K562 (cell line): Measurements from ENCODE around the gene GGT6. TPM values are rescaled to one million over a fixed set of nuclear protein-coding genes. Genes with fewer than 3 reads are reported as not detected.

Experiments
- ATAC-seq: fragments of 200-7000 bp; cut with Tn5 transposase; 3 replicates; pipeline ENCODE4 v1.9.1; 2020; ENCODE audit warnings: moderate library complexity
- BruUV-seq: library from RNA; stranded (reverse); fragments of 400-500 nt; replicated peaks from 2 replicates; lab custom pipeline; 2021; lab: Mats Ljungman, UMichigan
- CTCF ChIA-PET: fragments of 300-600 bp; formaldehyde crosslinking; extraction: SDS; loops from one replicate; lab custom pipeline; 2021; ENCODE audit warnings: low intra/inter-chr PET ratio; lab: Yijun Ruan, JAX
- POLR2A ChIA-PET: fragments of 300-600, 350-650 bp; sonication (Branson Sonifier 250); formaldehyde crosslinking; extraction: SDS; loops from one replicate; lab custom pipeline; 2021; ENCODE audit warnings: antibody characterized with exemption, inconsistent platforms; lab: Yijun Ruan, JAX
- DNase-seq, 4 experiments: peaks; one replicate each; pipeline versions ENCODE4 v3.0.0 to v3.0.0-alpha.2; 2011 to 2018; ENCODE audit warnings: low spot score in 3 of 4, mixed read lengths in 3 of 4; ENCODE audit errors: extremely low read depth in 1 of 4
- FAIRE-seq: peaks from 2 replicates; lab custom pipeline; 2011; peaks lifted over from hg19 to GRCh38; lab: Jason Lieb, UNC
- H2AFZ ChIP-seq: 2 replicates; pipeline ENCODE4 v1.6.0; 2011; ENCODE audit warnings: low read depth, low read length, control low read depth, inconsistent platforms
- H3K27ac ChIP-seq: fragments of 200-600 bp; 3 replicates; pipeline ENCODE4 v1.8.0; 2011; ENCODE audit warnings: low read depth, mild to moderate bottlenecking, control low read depth, inconsistent platforms, low read length, moderate library complexity, mixed read lengths; ENCODE audit errors: extremely low read depth
- H3K27me3 ChIP-seq, 2 experiments: fragments of 300-600 bp in 1 of 2; 2 replicates in 1 of 2; 3 replicates in 1 of 2; pipeline versions ENCODE4 v1.6.0 to v1.8.0; 2011; ENCODE audit warnings: inconsistent platforms in 2 of 2, low read length in 2 of 2, mild to moderate bottlenecking in 1 of 2, mixed read lengths in 1 of 2, moderate library complexity in 1 of 2; ENCODE audit not compliant: control insufficient read depth in 2 of 2, insufficient read depth in 2 of 2
- H3K36me3 ChIP-seq: fragments of 300-600 bp; 3 replicates; pipeline ENCODE4 v1.8.0; 2011; ENCODE audit warnings: mild to moderate bottlenecking, low read length, inconsistent platforms; ENCODE audit not compliant: control insufficient read depth, insufficient read depth
- H3K4me1 ChIP-seq, 2 experiments: fragments of 200-600 bp in 1 of 2; replicated peaks in 1 of 2; 2 replicates in 1 of 2; 3 replicates in 1 of 2; pipeline versions ENCODE4 v1.5.1 to v1.8.0; 2011; ENCODE audit warnings: inconsistent platforms in 2 of 2, low read length in 2 of 2, mild to moderate bottlenecking in 1 of 2, mixed read lengths in 1 of 2, moderate library complexity in 1 of 2; ENCODE audit not compliant: control insufficient read depth in 2 of 2, insufficient read depth in 2 of 2
- H3K4me2 ChIP-seq: 2 replicates; pipeline ENCODE4 v1.6.1; 2011; ENCODE audit warnings: low read length, control low read depth, inconsistent platforms, mixed read lengths; ENCODE audit not compliant: insufficient read depth
- H3K4me3 ChIP-seq: fragments of 200-600 bp; sonication (generic), shearing (Covaris generic); 2 replicates; pipeline ENCODE4 v1.5.1; 2016; ENCODE audit warnings: control low read depth, inconsistent platforms
- H3K79me2 ChIP-seq: fragments of 200-600 bp; 3 replicates; pipeline ENCODE4 v1.8.0; 2011; ENCODE audit warnings: low read length, inconsistent platforms; ENCODE audit not compliant: control insufficient read depth, insufficient read depth
- H3K9ac ChIP-seq, 2 experiments: 2 replicates each; pipeline versions ENCODE4 v1.6.0 to v1.6.1; 2011; ENCODE audit warnings: low read depth in 2 of 2, low read length in 2 of 2, control low read depth in 1 of 2, inconsistent platforms in 1 of 2, mild to moderate bottlenecking in 1 of 2, mixed read lengths in 1 of 2; ENCODE audit not compliant: insufficient read depth in 1 of 2
- H3K9me1 ChIP-seq: one replicate; pipeline ENCODE4 v1.6.0; 2011; ENCODE audit warnings: inconsistent platforms, mild to moderate bottlenecking, low read length, moderate library complexity; ENCODE audit not compliant: control insufficient read depth, insufficient read depth
- H3K9me3 ChIP-seq: replicated peaks from 2 replicates; pipeline ENCODE4 v1.5.1; 2011; ENCODE audit warnings: low read depth, low read length, inconsistent platforms; ENCODE audit not compliant: control insufficient read depth, insufficient read depth
- H4K20me1 ChIP-seq: replicated peaks from 2 replicates; pipeline ENCODE4 v1.6.1; 2011; ENCODE audit warnings: low read length, inconsistent platforms, mixed read lengths; ENCODE audit not compliant: control insufficient read depth, insufficient read depth
- CTCF ChIP-seq, 3 experiments: IDR thresholded peaks in 2 of 3; conservative IDR thresholded peaks in 1 of 3; 2 replicates each; pipeline ENCODE4 v1.5.1; 2011 to 2012; ENCODE audit warnings: low read length in 3 of 3, mild to moderate bottlenecking in 3 of 3, control low read depth in 2 of 3, improper control_type of control experiment in 1 of 3, inconsistent platforms in 1 of 3, low read depth in 1 of 3, mixed read lengths in 1 of 3, moderate library complexity in 1 of 3; ENCODE audit not compliant: insufficient read depth in 2 of 3
- E2F4 ChIP-seq: sonication (generic); formaldehyde crosslinking; IDR thresholded peaks from 2 replicates; pipeline ENCODE4 v1.8.0; 2022; ENCODE audit warnings: mild to moderate bottlenecking, low read depth, missing genetic modification reagents
- WGBS: fragments of 100-300 bp; shearing (Covaris generic); methylation state at CpG from one replicate; pipeline ENCODE4 v1.1.6; 2016; ENCODE audit warnings: low coverage, mixed read lengths; ENCODE audit not compliant: insufficient coverage; ENCODE audit errors: missing lambda C conversion rate; 5-methylcytosine and 5-hydroxymethylcytosine counted together
- in situ Hi-C: fragments of 300-500 bp; cut with MboI; formaldehyde crosslinking; loops from 4 replicates; pipeline ENCODE4 v1.15.0; 2018; ENCODE audit warnings: inconsistent platforms, mixed read lengths
- intact Hi-C: fragments of 100-400 bp; cut with micrococcal nuclease; formaldehyde crosslinking; loops from 2 replicates; pipeline ENCODE4 v1.14.2; 2022
- polyA plus RNA-seq, 8 experiments: library from polyadenylated mRNA; depleted of rRNA in 4 of 8; stranded (reverse) in 5 of 8; unstranded in 3 of 8; fragments of >200 nt; fragmentation: Nextera tagmentation in 2 of 8; fragmentation: Illumina TruSeq in 1 of 8; extraction: Ambion mirVana in 2 of 8; extraction: Trizol in 1 of 8; gene quantifications; 2 replicates each; pipeline versions ENCODE4 v1.2.1 to v1.2.3, GENCODE V29; 2011 to 2014; ENCODE audit warnings: inconsistent platforms in 1 of 8, missing spikeins in 1 of 8
- total RNA-seq, 7 experiments: library from RNA; depleted of rRNA in 6 of 7; stranded (reverse); fragments of >200 nt in 6 of 7; fragmentation: Illumina TruSeq in 2 of 7; extraction: Trizol in 2 of 7; gene quantifications; 2 replicates each; pipeline versions ENCODE4 v1.2.1 to v1.2.3, GENCODE V29; 2011 to 2021; ENCODE audit warnings: low replicate concordance in 1 of 7

The GGT6 gene
- total and polyA plus RNA-seq, 9 of the 15 experiments (the other 6 are each of a cell fraction or from before 2014, with no cell fraction given) = 0.09 TPM; not detected in 8

DNA sequence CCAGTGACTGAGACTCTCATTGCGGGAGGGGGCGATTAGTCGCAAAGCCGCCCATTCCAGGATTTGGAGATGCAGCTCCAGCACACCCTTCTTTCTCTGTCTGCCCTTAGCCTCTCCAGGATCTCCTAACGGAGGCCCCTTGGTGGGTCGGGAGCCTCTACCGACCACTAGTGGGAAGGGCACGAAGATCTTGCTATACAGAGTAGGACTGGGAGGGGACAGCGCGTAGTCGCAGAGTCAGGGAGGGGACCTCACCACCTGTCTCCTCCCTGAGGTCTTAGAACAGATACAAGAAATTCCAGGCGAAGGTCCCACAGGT, 23.4 kb upstream of the GGT6 start:
- FAIRE-seq (no peak), ATAC-seq (peak; percentile 79), DNase-seq (peak in 3 of 4 experiments; percentile 28 to 49 (median 47))
- no peak overlapping the region for H3K4me2 ChIP-seq
- POLR2A ChIA-PET = interaction anchor here (0.6 kb wide), 1 partner anchor 116 kb away, joined by 3 read pairs; no protein-coding TSS in a partner anchor
- BruUV-seq = no TSS peak
- no peaks in the 10 kb centered on the region for H3K79me2 ChIP-seq
- intact Hi-C loops (no loop called here), in situ Hi-C loops (no loop called here)
- H3K27me3 ChIP-seq = peaks cover 6 to 79% of the 10 kb centered on the region in 2 experiments; a peak in 4 of 5 replicates
- no peaks in the 10 kb centered on the region for H3K36me3 ChIP-seq
- H4K20me1 ChIP-seq = peaks cover 3% of the 10 kb centered on the region; the same call in 1 of the 2 replicates
- no peak overlapping the region for H3K9ac ChIP-seq
- no peak for TF ChIP-seq E2F4 (CRISPR knock-in tag)
- peak in 2 of 3 experiments; percentile 18 to 32; a peak in 1 of 6 replicates for TF ChIP-seq CTCF (IDR thresholded peaks at IDR 0.05 in 2 of 3, conservative IDR thresholded peaks at IDR 0.05 in 1 of 3; ENCODE audit: insufficient read depth in 2 of 3, low read depth in 1 of 3, low read length in 3 of 3)
- H3K9me1 ChIP-seq = no peaks in the 10 kb centered on the region
- H3K4me3 ChIP-seq = no peak overlapping the region
- WGBS = 40% methylated on average over 2 of the region's 12 CpGs
- no peaks in the 10 kb centered on the region for H3K9me3 ChIP-seq
- peaks cover 6 to 25% of the 10 kb centered on the region in 2 experiments; a peak in 4 of 5 replicates for H3K4me1 ChIP-seq
- H3K27ac ChIP-seq = no peak overlapping the region
- CTCF ChIA-PET = no interaction called here
- H2AFZ ChIP-seq = no peak overlapping the region
